ENCODE data around the gene TRIM28.
"Not testable (repeated sequence)": the region's sequence is repeated elsewhere in the genome, so short reads cannot be mapped to it uniquely, and the experiment has no call there.

The TRIM28 gene

DNA sequence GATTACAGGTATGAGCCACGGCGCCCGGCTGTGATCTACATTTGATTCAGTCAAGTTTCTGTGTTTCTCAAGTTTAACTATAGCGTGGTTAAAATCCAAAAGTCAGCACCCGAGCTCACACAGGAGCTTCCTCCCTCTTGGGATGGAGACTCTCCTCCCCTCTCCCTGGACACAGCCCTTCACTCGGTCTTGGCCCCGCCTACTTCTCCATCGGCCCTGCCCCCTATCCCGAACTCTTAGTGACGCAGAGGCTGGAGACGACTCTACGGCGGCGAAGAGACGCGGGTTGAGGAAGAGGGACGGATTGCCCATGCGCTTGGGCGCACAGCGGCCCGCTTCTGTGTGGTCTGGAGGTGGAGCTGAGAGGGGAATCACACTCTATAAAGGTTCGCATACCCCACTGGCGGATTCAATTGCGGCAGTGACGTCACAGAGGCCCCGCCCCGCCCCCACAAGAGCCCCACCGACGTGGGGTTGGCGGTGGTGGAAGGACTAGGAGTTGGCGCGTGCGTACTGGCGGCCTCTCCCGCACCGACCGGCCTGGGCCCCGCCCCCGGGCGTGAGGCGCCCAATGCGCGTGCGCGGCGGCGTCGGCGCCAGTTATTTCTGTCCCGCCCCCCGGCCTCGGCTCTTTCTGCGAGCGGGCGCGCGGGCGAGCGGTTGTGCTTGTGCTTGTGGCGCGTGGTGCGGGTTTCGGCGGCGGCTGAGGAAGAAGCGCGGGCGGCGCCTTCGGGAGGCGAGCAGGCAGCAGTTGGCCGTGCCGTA lies at the start of gene TRIM28:
Gene TRIM28 (plus strand): TSS at position 239 of the 765 bp plus-strand sequence. CDS start 694 bp downstream, outside the sequence.
- DNase-seq = no peak

DNA sequence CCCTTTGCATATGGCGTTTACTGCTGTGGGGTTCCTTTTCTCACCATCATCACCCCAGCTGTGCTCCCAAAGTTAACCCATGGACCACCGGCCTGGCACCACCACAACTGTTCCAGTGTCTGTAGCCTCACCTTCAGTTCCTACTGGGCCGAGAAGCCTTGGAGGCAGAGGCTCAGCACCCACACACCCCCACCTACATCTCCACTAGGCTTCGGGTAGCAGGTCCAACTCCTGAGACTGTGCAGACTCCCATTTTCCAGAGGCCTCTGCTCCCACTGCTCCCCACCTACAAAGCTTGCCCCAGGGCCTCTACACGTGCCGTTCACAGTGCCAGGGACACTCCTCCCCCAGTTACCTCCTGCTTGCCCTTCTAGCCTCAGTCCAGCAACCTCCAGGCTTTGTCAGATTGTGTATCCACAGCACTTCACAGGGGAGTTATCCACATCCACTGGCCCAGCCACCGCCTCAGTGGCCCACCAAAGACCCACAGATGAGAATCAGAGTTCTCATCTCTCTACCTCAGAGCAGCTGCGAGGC lies 46.2 kb upstream of the TRIM28 start:
- DNase-seq = no peak

DNA sequence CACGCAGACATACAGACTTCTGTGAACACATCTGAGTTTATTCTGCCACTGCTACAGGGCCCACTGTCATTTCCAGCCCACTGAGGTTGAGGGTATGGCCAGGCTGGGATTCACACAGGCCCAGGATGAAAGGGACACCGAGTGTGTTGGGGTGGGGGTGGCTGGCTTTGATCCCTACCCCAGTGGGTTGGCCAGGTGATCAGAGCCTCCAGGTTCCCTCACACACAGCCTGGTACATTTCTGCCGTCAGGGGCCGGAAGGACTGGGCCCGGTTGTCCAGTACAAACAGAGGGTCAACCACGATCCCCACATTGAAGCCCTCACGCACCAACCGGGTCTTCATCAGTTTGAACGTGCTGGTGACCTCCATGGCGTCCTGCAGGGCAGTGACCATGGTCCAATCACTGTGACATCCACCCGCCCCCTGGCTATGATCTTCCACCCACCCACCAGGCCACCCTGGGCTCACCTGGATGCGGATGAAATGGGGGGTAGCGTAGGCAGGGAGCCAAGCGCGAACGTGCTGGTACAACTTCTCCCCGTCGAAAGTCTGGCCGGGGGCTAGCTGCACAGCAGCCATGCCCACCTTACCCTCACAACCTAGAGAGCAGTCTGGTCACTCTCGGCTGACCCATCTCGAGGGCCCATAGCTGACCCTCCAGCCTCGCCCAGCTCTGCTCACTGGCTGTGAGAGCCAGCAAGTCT lies 45.4 kb upstream of the TRIM28 start:
- no peak for DNase-seq

DNA sequence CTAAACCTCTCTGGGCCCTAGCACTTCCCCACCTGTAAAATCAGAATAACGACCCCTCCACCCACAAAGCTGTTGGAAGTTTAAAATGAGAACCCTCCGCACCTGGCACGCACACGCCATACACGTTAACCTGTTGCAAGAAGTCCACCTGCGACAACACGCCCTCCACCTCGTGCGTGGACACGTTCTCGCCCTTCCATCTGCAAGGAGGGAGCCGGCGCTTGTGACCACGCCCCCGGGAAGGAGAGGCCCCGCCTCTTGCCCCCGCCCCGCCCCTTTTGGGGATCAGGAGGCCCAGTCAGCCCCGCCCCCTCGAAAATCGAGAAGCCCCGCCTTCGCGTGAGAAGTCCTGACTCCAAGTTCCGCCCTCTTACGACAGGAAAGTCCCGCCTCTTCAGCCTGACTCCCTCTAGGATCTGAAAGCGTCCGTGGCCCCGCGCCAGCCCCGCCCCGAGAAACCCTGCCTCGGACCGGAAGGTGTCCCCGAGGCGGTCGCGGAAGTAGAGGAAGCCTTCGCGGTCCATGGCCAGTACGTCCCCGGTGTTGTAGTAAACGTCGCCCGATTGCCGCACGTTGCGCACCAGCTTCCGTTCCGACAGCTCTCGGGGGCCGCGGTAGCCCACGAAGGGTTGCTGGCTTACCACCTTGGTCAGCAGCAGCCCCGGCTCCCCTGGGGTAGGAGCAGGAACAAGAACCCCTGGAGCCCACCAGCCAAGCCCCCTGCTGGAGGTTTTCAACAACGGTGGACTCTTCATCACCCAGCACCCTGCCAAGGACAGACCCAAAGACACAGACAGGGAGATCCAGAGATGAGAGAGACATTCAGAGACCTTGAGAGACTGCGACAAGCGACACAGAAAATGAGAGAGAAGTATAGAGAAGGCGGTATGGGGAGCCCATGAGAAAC lies 44.6 kb upstream of the TRIM28 start:
- peak; percentile 97 for DNase-seq

DNA sequence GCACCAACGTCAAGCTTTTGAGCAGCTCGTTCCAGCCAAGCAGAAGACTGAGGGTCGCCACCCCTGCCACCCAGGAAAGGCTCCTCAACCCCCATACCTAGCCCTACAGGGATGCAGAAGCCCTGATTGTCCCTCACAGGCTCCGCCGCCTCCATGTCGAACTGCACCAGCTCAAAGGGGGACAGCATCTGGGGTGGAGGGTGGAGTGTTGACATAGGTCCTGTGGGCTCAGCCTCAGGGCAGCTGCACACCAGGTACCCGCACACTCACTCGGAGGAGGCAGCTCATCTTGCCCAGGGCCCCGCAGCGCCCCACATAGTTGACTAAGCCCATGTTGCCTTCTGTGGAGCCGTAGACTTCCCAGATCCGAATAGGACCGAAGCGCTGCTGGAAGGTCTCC lies 43.6 kb upstream of the TRIM28 start:
- DNase-seq = no peak

DNA sequence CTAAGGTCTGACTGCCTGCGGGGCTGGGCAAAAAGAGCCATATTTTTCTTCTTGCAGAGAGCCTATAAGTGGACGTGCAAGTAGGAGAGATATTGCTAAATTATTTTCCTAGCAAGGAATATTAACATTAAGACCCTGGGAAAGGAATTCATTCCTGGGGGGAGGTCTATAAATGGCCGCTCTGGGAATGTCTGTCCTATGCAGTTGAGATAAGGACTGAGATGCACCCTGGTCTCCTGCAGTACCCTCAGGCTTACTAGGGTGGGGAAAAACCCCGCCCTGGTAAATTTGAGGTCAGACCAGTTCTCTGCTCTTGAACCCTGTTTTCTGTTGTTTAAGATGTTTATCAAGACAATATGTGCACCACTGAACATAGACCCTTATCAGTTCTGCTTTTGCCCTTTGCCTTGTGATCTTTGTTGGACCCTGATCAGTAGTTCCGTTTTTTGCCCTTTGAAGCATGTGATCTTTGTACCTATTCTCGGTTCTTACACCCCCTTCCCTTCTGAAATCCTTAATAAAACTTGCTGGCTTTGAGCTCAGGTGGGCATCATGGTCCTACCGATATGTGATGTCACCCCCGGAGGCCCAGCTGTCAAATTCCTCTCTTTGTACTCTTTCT lies 36.2 kb upstream of the TRIM28 start:
- not testable (repeated sequence) for DNase-seq

DNA sequence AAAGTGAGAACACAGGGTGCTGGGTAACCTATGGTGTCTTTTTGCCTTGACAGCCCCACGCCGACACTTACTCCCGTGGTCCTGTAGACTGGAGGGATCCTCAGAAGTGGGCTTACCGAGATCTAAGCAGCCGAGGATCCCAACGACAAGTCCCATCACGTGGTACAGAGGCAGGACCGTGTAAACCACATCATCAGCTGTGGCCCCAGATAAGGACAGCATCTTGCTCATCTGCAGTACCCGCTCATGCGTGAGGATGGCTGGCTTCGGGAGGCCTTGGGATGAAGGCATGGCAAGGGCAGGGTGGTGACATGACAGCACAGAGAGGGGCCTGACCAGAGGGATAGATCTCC lies 34.2 kb upstream of the TRIM28 start:
- no peak for DNase-seq

DNA sequence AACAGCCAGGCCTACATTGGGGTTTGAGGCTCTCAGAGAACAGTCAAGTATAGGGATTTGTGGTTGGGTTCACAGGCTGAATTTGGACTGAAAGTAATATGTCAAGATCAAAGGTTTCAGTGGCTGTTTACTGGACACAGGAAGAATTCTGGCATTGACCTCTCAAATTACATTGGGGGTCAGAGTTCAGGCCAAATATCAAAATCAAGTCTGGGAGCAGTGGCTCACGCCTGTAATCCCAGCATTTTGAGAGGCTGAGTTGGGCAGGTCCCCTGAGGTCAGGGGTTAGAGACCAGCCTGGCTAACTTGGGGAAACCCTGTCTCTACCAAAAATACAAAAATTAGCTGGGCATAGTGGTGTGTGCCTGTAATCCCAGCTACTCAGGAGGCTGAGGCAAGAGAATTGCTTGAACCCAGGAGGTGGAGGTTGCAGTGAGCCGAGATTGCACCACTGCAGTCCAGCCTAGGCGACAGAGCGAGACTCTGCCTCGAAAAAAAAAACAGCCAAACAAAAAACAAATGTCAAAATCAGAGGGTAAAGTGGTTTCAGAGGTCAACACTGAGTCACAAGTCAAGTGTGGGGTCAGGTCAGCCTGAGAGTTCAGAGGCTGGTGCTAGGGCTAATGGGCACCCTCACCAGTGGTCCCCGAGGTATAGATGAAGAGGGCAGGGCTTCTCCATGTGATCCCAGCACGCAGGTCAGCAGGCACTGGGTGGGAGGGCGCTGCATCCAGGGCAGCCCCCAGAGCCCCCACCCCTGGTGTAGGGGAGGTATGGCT lies 33.6 kb upstream of the TRIM28 start:
- DNase-seq = no peak

DNA sequence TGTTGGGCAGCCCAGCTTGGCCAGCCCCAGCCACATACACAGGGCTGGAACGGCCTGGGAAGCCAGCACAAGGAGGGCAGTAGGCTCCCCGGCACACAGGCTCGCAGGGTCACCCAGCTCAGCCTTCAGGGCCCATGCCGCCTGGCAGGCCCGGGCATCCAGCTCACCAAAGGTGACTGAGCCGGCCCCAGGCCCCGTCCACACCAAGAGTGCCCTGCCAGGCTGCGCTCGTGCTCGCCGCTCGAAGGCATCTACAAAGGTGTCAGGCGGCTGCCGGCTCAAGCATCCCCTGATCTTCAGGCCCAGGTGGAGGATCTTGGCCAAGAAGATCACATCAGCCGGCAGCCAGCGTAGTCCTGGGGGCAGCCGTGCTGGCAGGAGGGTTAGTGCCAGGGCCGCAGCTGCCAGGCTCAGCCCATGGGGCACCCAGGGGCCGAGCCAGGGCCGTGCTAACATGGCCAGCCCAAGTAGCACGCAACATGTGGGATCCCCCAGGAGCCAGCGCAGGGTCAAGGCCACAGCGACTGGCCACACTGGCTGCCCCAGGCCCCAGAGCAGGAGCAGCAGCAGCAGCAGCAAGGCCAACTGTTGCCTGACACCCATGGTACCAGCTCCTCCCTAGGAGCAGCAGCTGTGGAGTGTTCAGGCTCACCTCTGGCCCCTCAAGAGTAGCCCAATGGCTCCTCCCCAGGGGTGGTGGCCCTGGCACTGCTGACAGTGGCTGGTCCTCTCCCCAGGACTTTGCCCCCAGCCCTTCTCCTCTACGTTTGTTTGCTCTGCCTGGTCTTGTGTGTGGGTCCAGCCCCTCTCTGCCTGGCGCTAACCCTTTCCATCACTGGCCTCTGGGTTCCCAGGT lies 32.3 kb upstream of the TRIM28 start, which contains the start of gene SLC27A5:
Gene SLC27A5 (minus strand): TSS at position 640 of the 856 bp plus-strand sequence. CDS start 37 bp downstream, at position 603.
- DNase-seq = no peak

DNA sequence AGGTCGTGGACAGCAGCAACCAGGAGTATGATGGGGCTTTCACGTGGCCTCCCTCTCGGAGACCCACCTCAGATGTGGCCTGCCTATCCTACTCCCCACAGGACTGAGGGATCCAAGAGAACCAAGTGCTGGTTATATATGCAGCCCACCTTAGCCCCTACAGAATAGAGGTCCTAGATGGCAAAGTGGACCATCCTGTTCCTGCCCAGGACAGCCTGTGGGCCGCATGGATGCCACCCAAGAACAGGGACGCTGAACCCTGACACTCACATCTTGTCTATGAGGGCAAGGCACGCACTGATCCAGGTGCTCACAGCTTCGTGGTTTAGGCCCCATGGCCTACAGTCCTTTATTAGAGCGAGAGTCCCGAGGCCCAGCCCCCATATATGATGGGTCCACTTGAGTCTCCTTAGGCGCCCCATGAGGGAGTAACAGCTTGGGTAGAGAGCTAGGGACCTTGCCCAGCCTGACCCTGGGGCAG lies 30.6 kb upstream of the TRIM28 start:
- DNase-seq = no peak

DNA sequence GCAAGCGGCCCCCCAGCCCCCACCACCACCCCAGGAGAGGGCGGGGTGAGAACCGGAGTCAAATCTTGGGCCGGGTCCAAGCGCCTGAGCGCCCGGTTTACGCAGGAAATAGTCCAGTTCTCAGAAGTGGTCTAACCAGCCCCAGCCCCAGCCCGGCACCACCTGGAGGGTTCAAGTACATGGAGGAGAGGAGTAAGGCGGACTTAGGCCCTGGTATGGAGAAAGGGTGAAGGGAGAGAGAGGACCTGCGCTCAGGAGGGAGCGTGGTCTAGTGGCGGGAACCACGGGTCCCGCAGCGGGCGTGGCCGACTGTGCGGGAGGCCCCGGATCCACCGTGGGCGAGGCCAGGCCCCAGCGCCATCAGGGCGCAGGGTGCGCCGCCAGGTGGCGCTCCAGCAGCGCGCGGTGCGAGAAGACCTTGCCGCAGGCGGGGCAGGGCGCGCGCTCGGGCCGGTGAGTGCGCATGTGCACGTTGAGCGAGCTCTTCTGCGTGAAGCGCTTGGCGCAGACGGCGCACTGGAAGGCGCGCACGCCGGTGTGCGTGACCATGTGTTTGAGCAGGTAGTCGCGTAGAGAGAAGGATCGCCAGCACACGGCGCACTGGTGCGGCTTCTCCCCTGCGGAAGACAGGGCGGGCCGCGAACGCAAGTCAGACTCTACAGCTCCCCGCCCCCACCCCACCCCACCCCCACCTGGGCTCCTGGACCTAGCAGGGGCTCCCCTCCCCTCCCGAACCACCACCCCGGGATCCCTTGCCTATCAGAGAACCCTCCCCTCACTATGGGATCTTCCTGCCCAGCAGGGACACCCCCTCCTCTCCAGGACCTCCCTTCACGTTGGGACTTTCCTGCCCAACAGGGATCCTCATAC lies 29.9 kb upstream of the TRIM28 start:
- DNase-seq = peak; percentile 95

DNA sequence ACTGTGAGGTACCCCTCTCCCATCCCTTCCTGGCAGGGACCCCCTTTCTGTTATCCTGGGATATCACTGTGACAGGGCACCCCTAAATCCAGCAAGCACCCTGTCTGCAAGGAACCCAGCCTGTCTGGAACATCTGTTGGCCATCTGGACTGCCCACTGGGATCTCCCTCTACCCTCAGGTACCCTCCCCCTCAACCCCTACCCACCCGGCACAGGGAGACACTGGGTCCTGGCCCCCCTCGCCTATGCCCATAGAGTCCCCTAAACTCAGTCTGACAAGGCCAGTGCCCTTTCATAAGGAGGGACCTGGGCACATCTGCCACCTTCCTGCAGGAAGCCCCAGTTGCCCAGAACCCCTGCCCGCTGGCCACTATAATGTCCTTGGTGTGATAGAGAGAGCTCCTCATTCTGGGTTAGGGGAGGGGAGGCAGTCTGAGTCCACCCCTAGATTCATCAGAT lies 29.3 kb upstream of the TRIM28 start:
- no peak for DNase-seq

DNA sequence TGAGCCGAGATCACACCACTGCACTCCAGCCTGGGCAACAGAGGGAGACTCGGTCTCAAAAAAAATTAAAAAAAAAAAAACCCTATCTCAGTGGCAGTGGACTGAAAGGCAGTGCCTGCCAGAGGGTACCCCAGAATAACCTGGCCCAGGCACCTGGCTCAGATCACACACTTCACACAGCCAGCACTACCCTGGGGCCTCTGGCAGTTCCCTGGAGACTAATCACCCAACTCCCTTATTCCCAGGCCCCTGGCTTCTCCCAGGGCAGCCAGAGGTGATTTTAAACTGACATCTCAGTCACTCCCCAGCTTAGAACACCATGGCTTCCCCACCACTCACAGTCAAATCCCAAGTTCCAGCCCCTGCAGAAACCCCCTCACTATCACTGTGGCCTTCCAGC lies 28.6 kb upstream of the TRIM28 start:
- DNase-seq = no peak

DNA sequence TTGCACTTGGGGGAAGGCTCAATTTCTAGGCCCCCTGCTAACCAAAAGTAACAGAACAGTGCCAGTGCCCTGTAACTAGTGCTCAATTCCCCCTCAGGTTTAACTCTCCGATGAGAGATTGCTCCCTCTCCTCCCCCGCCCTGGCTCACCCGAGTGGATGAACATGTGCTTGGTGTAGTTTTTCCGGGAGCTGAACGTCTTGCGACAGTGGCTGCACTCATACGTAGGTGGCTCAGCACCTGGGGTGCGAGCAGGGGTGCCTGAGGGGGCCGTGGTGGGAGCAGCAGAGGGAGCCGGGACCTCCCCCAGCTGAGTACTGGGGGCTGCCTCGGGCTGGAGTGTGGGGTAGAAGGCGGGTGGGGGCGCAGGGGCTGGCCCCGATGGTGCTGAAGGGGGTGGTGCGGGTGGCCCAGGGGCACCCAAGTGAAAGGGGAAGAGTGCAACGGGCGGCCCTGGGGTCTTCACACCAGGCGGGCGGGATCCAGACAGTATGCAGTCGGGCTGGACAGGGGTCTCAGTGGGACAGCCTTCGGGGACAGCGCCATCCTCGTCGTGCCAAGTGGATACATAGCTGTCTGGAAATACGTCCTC lies 27.5 kb upstream of the TRIM28 start:
- DNase-seq = no peak

DNA sequence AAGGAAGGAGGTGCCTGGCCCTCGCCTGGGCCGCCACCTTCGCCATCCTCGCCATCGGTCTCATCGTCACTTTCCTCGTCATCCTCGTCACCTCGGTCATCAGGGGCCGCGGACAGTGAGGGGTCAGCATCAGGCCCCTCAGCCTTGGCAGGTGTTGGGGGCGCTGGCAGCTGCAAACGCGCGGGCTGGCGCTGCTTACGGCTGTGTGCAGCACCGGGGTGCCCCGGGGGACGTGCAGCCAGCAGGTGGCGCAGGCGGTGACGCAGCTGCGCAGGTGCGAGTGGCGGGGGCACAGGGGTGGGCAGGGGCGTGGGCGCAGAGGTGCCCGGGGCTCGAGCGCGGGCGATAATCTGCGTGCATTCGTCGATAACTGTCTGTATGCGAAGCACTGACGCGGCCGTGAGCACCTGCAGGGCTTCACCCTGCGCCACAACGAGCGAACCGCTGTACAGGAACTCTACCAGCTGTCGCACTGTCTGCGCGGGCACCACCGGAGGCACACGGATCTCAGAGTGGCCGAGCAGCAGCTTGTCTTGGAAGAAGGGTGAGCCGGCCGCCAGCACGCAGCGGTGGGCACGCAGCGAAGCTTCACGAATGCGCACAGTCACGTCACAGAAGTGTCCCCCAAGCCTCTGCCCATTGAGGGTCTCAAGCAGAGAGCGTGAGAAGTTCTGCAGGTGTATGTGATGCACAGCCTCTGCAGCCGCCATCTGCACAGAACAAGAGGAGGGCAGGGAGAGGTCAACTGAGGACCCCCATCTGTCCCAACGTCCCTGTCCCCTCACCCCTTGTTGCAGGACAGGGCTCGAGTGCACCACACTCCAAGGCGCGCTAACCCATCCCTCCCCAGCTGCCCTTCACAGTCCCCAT lies 26.7 kb upstream of the TRIM28 start:
- DNase-seq = no peak

DNA sequence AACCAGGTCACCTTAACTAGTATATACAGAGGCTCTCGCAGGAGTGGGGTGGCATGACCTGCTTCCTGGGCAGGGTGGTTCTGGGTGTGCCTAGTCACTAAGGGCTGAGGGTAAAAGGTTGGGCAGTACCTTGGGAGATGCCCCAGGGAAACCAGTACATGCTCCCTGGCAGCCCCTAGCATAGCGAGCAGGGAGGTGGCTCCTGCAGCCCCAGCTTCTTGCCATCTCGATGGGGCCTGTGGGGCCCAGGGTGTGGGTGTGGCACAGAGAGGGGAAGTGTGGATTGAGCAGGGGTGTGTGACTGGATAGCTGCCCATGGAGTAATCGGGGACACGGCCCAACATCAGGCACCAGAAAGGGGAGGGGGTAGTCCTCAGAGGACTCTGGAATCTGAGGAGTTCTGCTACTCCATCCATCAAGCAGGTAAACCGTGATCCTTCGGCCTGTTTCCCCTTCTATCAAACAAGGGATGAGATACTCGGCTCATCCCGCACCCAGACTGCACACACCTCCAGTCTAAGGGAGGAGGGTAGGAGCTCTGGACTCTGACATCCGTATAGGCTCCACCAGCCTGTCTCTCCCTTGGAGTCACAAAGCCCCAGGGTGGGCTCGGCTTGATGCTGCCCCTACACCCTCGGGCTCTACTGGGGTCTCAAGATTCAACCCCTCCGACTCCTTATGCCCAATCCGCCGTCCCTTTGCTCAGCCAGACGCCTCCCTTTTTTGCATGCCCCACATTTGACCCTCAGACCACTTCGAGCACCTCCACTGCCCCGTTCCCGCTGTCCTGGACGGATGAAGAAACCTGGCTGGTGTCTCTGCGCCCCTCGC lies 25.4 kb upstream of the TRIM28 start:
- DNase-seq = no peak

DNA sequence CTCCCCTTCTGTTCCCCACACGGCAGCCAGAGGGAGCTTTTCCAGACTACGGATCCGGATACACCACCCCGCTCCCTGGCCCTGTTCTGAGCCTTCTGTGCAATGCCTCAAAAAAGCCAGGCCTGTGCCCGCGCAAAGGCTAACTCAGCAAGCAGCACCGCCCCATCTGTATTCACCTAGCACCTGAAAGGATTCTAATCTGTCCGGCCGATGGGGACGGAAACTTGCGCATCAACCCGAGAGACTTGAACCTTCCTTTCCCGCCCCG lies 24.8 kb upstream of the TRIM28 start:
- peak; percentile 43 for DNase-seq
